PC-3 (cell line): Measurements from ENCODE around the gene ANKHD1.

Source experiments
- CTCF ChIP-seq: fragments of 300-600 bp; sonication (generic); conservative IDR thresholded peaks from 2 replicates; pipeline ENCODE4 v1.5.1; 2017; ENCODE audit warnings: antibody characterized with exemption, low read depth, mild to moderate bottlenecking, low read length
- EZH2 ChIP-seq: fragments of 300-600 bp; sonication (generic); IDR thresholded peaks from one replicate; pipeline ENCODE4 v1.6.1; 2017; ENCODE audit warnings: antibody characterized with exemption, mild to moderate bottlenecking, low read length; ENCODE audit not compliant: unreplicated experiment
- EZH2phosphoT487 ChIP-seq: fragments of 300-600 bp; sonication (generic); IDR thresholded peaks from 2 replicates; pipeline ENCODE4 v1.6.1; 2018; ENCODE audit warnings: mild to moderate bottlenecking, antibody characterized with exemption, low read length, borderline replicate concordance

GRCh38 chr5:140569197-140569596 lies 167.6 kb downstream of the ANKHD1 start:
- TF ChIP-seq CTCF = no peak
- no peak for TF ChIP-seq EZH2
- no peak for TF ChIP-seq EZH2phosphoT487
